Smooth muscle cell (in vitro differentiated cells): ENCODE data around the gene FAM120B. TPM values are rescaled to one million over a fixed set of nuclear protein-coding genes. Genes with fewer than 3 reads are reported as not detected.

ENCODE experiments used
- DNase-seq: peaks from one replicate; lab custom pipeline; 2025; ENCODE audit not compliant: unreplicated experiment; lab: John Stamatoyannopoulos, UW
- H2AFZ ChIP-seq: fragments of 200-600 bp; sonication (generic); 2 replicates; pipeline ENCODE4 v1.6.0; 2016; ENCODE audit warnings: antibody characterized with exemption, low read depth, mild to moderate bottlenecking
- H3F3A ChIP-seq: fragments of 200-600 bp; sonication (generic); 2 replicates; pipeline ENCODE4 v1.6.0; 2017; ENCODE audit warnings: antibody characterized with exemption, low read depth
- H3K27ac ChIP-seq: fragments of 200-600 bp; sonication (generic); 2 replicates; pipeline ENCODE4 v1.5.1; 2016; ENCODE audit warnings: low read depth, mild to moderate bottlenecking
- H3K27me3 ChIP-seq: fragments of 200-600 bp; sonication (generic); 2 replicates; pipeline ENCODE4 v1.6.1; 2016; ENCODE audit warnings: low read depth, mild to moderate bottlenecking
- H3K36me3 ChIP-seq: fragments of 200-600 bp; sonication (generic); 2 replicates; pipeline ENCODE4 v1.5.1; 2016; ENCODE audit warnings: low read depth
- H3K4me1 ChIP-seq: fragments of 200-600 bp; sonication (generic); 2 replicates; pipeline ENCODE4 v1.5.1; 2016; ENCODE audit warnings: low read depth
- H3K4me2 ChIP-seq: fragments of 200-600 bp; sonication (generic); 2 replicates; pipeline ENCODE4 v1.6.0; 2016; ENCODE audit warnings: mild to moderate bottlenecking
- H3K4me3 ChIP-seq: fragments of 200-600 bp; sonication (generic); 2 replicates; pipeline ENCODE4 v1.5.1; 2016; ENCODE audit warnings: mild to moderate bottlenecking
- H3K79me2 ChIP-seq: fragments of 200-600 bp; sonication (generic); 2 replicates; pipeline ENCODE4 v1.6.0; 2016; ENCODE audit warnings: low read depth, mild to moderate bottlenecking
- H3K9ac ChIP-seq: fragments of 200-600 bp; sonication (generic); 2 replicates; pipeline ENCODE4 v1.6.0; 2016; ENCODE audit warnings: low read depth
- H3K9me3 ChIP-seq: fragments of 200-600 bp; sonication (generic); replicated peaks from 2 replicates; pipeline ENCODE4 v1.5.1; 2016; ENCODE audit warnings: low read depth
- H4K20me1 ChIP-seq: fragments of 200-600 bp; sonication (generic); 2 replicates; pipeline ENCODE4 v1.6.0; 2016; ENCODE audit warnings: low read depth
- CTCF ChIP-seq: fragments of 200-600 bp; sonication (generic); IDR thresholded peaks from 2 replicates; pipeline ENCODE4 v1.5.1; 2017; ENCODE audit warnings: borderline replicate concordance, mild to moderate bottlenecking, antibody characterized with exemption; ENCODE audit not compliant: insufficient read depth, poor library complexity, severe bottlenecking
- WGBS: methylation state at CpG from one replicate; pipeline ENCODE4 v1.1.7; 2016; ENCODE audit warnings: low lambda C conversion rate; 5-methylcytosine and 5-hydroxymethylcytosine counted together
- polyA plus RNA-seq: library from polyadenylated mRNA; unstranded; fragments of >200 nt; fragmentation: Nextera tagmentation; extraction: Ambion mirVana; gene quantifications from 2 replicates; pipeline ENCODE4 v1.2.1, GENCODE V29; 2016
- total RNA-seq: library from RNA; depleted of rRNA; stranded (reverse); fragments of >200 nt; gene quantifications from 2 replicates; pipeline ENCODE4 v1.2.3, GENCODE V29; 2014

Gene FAM120B
- total and polyA plus RNA-seq, 2 experiments from 2014 or later, result 17.8 to 26.3 TPM

GRCh38 chr6:170442596-170442995 is 136.0 kb downstream of the FAM120B start:
- Histone ChIP-seq H3K4me2 (no peak overlapping the region), H3K4me1 (peaks cover 17% of the 10 kb centered on the region), H3K27me3 (no peaks in the 10 kb centered on the region), H4K20me1 (no peaks in the 10 kb centered on the region), H3K36me3 (no peaks in the 10 kb centered on the region), H3F3A (no peaks in the 10 kb centered on the region), H3K4me3 (no peak overlapping the region), H3K9ac (no peak overlapping the region), H3K9me3 (no peaks in the 10 kb centered on the region), H3K27ac (no peak overlapping the region), H2AFZ (no peak overlapping the region), H3K79me2 (no peaks in the 10 kb centered on the region)
- 97% methylated on average over 8 of the region's 8 CpGs for WGBS
- TF ChIP-seq CTCF, result no peak
- no peak for DNase-seq

GRCh38 chr6:170443151-170443662 is 136.6 kb downstream of the FAM120B start:
- Histone ChIP-seq H3K9me3 (no peaks in the 10 kb centered on the region), H3K27ac (no peak overlapping the region), H3F3A (no peaks in the 10 kb centered on the region), H3K36me3 (no peaks in the 10 kb centered on the region), H3K4me3 (no peak overlapping the region), H3K9ac (no peak overlapping the region), H3K79me2 (no peaks in the 10 kb centered on the region), H3K4me1 (peaks cover 11% of the 10 kb centered on the region), H3K4me2 (no peak overlapping the region), H3K27me3 (no peaks in the 10 kb centered on the region), H4K20me1 (no peaks in the 10 kb centered on the region), H2AFZ (no peak overlapping the region)
- TF ChIP-seq CTCF, result no peak
- WGBS, result 93% methylated on average over 8 of the region's 8 CpGs
- DNase-seq, result no peak

GRCh38 chr6:170444056-170444591 is 137.6 kb downstream of the FAM120B start:
- no peak for TF ChIP-seq CTCF
- no peaks in the 10 kb centered on the region for H3F3A ChIP-seq
- no peak overlapping the region for H3K9ac ChIP-seq
- H3K36me3 ChIP-seq, result no peaks in the 10 kb centered on the region
- no peaks in the 10 kb centered on the region for H3K79me2 ChIP-seq
- H3K4me3 ChIP-seq, result no peak overlapping the region
- H3K4me2 ChIP-seq, result no peak overlapping the region
- no peaks in the 10 kb centered on the region for H4K20me1 ChIP-seq
- H3K9me3 ChIP-seq, result no peaks in the 10 kb centered on the region
- H3K27me3 ChIP-seq, result no peaks in the 10 kb centered on the region
- WGBS, result 96% methylated on average over 16 of the region's 18 CpGs
- no peak overlapping the region for H3K27ac ChIP-seq
- no peak overlapping the region for H2AFZ ChIP-seq
- H3K4me1 ChIP-seq, result peaks cover 6% of the 10 kb centered on the region
- no peak for DNase-seq

- no peak overlapping the region for H3K4me2 ChIP-seq
- no peak overlapping the region for H3K9ac ChIP-seq
- no peak overlapping the region for H2AFZ ChIP-seq
These were observed 138.3 kb downstream of the FAM120B start for GRCh38 chr6:170444811-170445211.

More at GRCh38 chr6:170444811-170445211, 138.3 kb downstream of the FAM120B start:
- Histone ChIP-seq H3K79me2 (no peaks in the 10 kb centered on the region), H3K4me3 (no peak overlapping the region), H3K9me3 (no peaks in the 10 kb centered on the region), H3K4me1 (no peaks in the 10 kb centered on the region), H4K20me1 (no peaks in the 10 kb centered on the region), H3F3A (no peaks in the 10 kb centered on the region), H3K36me3 (no peaks in the 10 kb centered on the region), H3K27ac (no peak overlapping the region), H3K27me3 (no peaks in the 10 kb centered on the region)
- DNase-seq, result no peak
- TF ChIP-seq CTCF, result no peak
- 79% methylated on average over 15 of the region's 15 CpGs for WGBS
